B cell (primary cell): ENCODE data around the gene DLGAP4. TPM values are rescaled to one million over a fixed set of nuclear protein-coding genes. Genes with fewer than 3 reads are reported as not detected.

Experiments
- ATAC-seq: fragments of 200-7000 bp; cut with Tn5 transposase; one replicate; pipeline ENCODE4 v1.10.0; 2021; ENCODE audit warnings: low read depth, mild to moderate bottlenecking, moderate number of reproducible peaks, moderate library complexity
- CTCF ChIA-PET: fragments of 350-600 bp; sonication (Branson Sonifier 250); formaldehyde crosslinking; loops from one replicate; lab custom pipeline; 2021; ENCODE audit warnings: antibody characterized with exemption, inconsistent platforms; lab: Charles Lee
- POLR2A ChIA-PET: fragments of 350-600 bp; sonication (Branson Sonifier 250); formaldehyde crosslinking; loops from one replicate; lab custom pipeline; 2021; ENCODE audit warnings: antibody characterized with exemption; lab: Charles Lee
- DNase-seq: peaks from one replicate; pipeline ENCODE4 v3.0.0; 2013
- H2AFZ ChIP-seq: 2 replicates; pipeline ENCODE4 v1.6.1; 2012; ENCODE audit warnings: mild to moderate bottlenecking, low read depth, low read length; ENCODE audit not compliant: insufficient read depth, poor library complexity, severe bottlenecking
- H3K27ac ChIP-seq, 2 donors: 1 replicate in 1 of 2; 2 replicates in 1 of 2; pipeline ENCODE4 v1.5.1; 2012 to 2013; ENCODE audit warnings: low read length in 2 of 2, mild to moderate bottlenecking in 2 of 2, moderate library complexity in 1 of 2
- H3K27me3 ChIP-seq, 4 experiments: fragments of 200-600 bp in 1 of 4; sonication (generic) in 1 of 4; replicated peaks in 1 of 4; 1 replicate in 2 of 4; 2 replicates in 2 of 4; pipeline versions ENCODE4 v1.6.1 to v1.7.0; 2013 to 2016; ENCODE audit warnings: low read length in 3 of 4, mild to moderate bottlenecking in 2 of 4, mixed read lengths in 1 of 4, moderate library complexity in 1 of 4; ENCODE audit not compliant: insufficient read depth in 4 of 4, control insufficient read depth in 3 of 4; ENCODE audit errors: control extremely low read depth in 1 of 4
- H3K36me3 ChIP-seq, 2 experiments: replicated peaks in 1 of 2; 1 replicate in 1 of 2; 2 replicates in 1 of 2; pipeline versions ENCODE4 v1.6.1 to v1.7.1; 2013; ENCODE audit warnings: low read length in 1 of 2; ENCODE audit not compliant: insufficient read depth in 2 of 2, control insufficient read depth in 1 of 2; ENCODE audit errors: control extremely low read depth in 1 of 2, extremely low read depth in 1 of 2
- H3K4me1 ChIP-seq, 2 donors: fragments of 200-600 bp in 1 of 2; sonication (generic) in 1 of 2; 1 replicate in 1 of 2; 2 replicates in 1 of 2; pipeline versions ENCODE4 v1.5.1 to v1.6.1; 2013 to 2017; ENCODE audit warnings: low read length in 2 of 2; ENCODE audit not compliant: control insufficient read depth in 2 of 2, insufficient read depth in 2 of 2
- H3K4me2 ChIP-seq: replicated peaks from 2 replicates; pipeline ENCODE3; 2012; ENCODE audit warnings: mild to moderate bottlenecking, low read depth, low read length; ENCODE audit not compliant: poor library complexity, severe bottlenecking
- H3K4me3 ChIP-seq, 5 experiments: fragments of 200-600 bp in 1 of 5; sonication (generic) in 1 of 5; 1 replicate in 3 of 5; 2 replicates in 2 of 5; pipeline versions ENCODE4 v1.5.1 to v1.7.0; 2011 to 2016; ENCODE audit warnings: low read length in 4 of 5, mild to moderate bottlenecking in 4 of 5, low read depth in 2 of 5, control low read depth in 1 of 5, moderate library complexity in 1 of 5; ENCODE audit not compliant: insufficient read depth in 1 of 5; ENCODE audit errors: control extremely low read depth in 1 of 5, extremely low read depth in 1 of 5
- H3K79me2 ChIP-seq: fragments of 200-600 bp; sonication (generic); one replicate; pipeline ENCODE4 v1.6.0; 2016; ENCODE audit warnings: low read length; ENCODE audit not compliant: control insufficient read depth, insufficient read depth
- H3K9ac ChIP-seq: fragments of 200-600 bp; sonication (generic); 2 replicates; pipeline ENCODE4 v1.6.1; 2017; ENCODE audit warnings: mild to moderate bottlenecking, low read length, moderate library complexity
- H3K9me3 ChIP-seq, 3 donors: one replicate each; pipeline versions ENCODE4 v1.6.1 to v1.7.1; 2013; ENCODE audit warnings: low read length in 2 of 3; ENCODE audit not compliant: control insufficient read depth in 2 of 3, insufficient read depth in 1 of 3; ENCODE audit errors: control extremely low read depth in 1 of 3
- H4K20me1 ChIP-seq: 2 replicates; pipeline ENCODE4 v1.6.0; 2012; ENCODE audit warnings: mild to moderate bottlenecking, low read length; ENCODE audit not compliant: insufficient read depth, control insufficient read depth, poor library complexity, severe bottlenecking
- H3K27ac Mint-ChIP-seq: one replicate; pipeline ENCODE4 v1.8.0; 2021; ENCODE audit warnings: mixed read lengths
- H3K27me3 Mint-ChIP-seq: one replicate; pipeline ENCODE4 v1.8.0; 2021; ENCODE audit warnings: mixed read lengths
- H3K4me1 Mint-ChIP-seq: one replicate; pipeline ENCODE4 v1.8.0; 2021; ENCODE audit warnings: mixed read lengths
- H3K4me3 Mint-ChIP-seq: one replicate; pipeline ENCODE4 v1.8.0; 2021; ENCODE audit warnings: mixed read lengths
- H3K9me3 Mint-ChIP-seq: one replicate; pipeline ENCODE4 v1.8.0; 2022; ENCODE audit warnings: mixed read lengths; ENCODE audit not compliant: insufficient read depth
- CTCF ChIP-seq: fragments of 200-600 bp; IDR thresholded peaks from one replicate; pipeline ENCODE4 v1.8.0; 2022; ENCODE audit warnings: antibody characterized with exemption, mild to moderate bottlenecking
- EZH2 ChIP-seq: IDR thresholded peaks from 2 replicates; pipeline ENCODE4 v1.6.1; 2012; ENCODE audit warnings: borderline replicate concordance, low read depth, mild to moderate bottlenecking, moderate library complexity, low read length; ENCODE audit not compliant: insufficient read depth, poor library complexity, severe bottlenecking
- WGBS: methylation state at CpG from one replicate; pipeline ENCODE4 v1.1.5; 2013; ENCODE audit warnings: missing lambda C conversion rate; ENCODE audit not compliant: insufficient coverage; 5-methylcytosine and 5-hydroxymethylcytosine counted together
- intact Hi-C: fragments of 100-400 bp; cut with micrococcal nuclease; formaldehyde crosslinking; loops from one replicate; pipeline ENCODE4 v1.10.0; 2022
- polyA plus RNA-seq: library from polyadenylated mRNA; depleted of rRNA; stranded (reverse); fragments of >200 nt; gene quantifications from 2 replicates; pipeline ENCODE4 v1.2.3, GENCODE V29; 2012
- total RNA-seq, 2 donors: library from RNA; stranded (reverse); fragments of 120-200 nt in 1 of 2; gene quantifications; 1 replicate in 1 of 2; 2 replicates in 1 of 2; pipeline versions ENCODE4 v1.2.3 to v1.2.4, GENCODE V29; 2013 to 2022

DLGAP4 gene
- total and polyA plus RNA-seq, 2 donors (not counting 1 experiment from before 2014, with no cell fraction given): 68.8 to 87.8 TPM

- 10% methylated on average over 84 of the region's 96 CpGs for WGBS
- Histone ChIP-seq H2AFZ (peak overlapping the region; percentile 69), H3K27ac (peak overlapping the region; percentile 96 to 98), H3K9me3 (peaks cover 0 to 3% (median 0%) of the 10 kb centered on the region in 3 donors), H3K4me1 (peaks cover 42 to 49% of the 10 kb centered on the region in 2 donors), H3K27me3 (no peaks in the 10 kb centered on the region), H3K4me3 (peak overlapping the region; percentile 40 to 79 (median 47)), H3K4me2 (peak overlapping the region; percentile 70), H3K9ac (peak overlapping the region; percentile 53), H4K20me1 (peaks cover 23% of the 10 kb centered on the region), H3K36me3 (no peaks in the 10 kb centered on the region), H3K79me2 (peaks cover 35% of the 10 kb centered on the region)
- ChIA-PET CTCF (interaction anchor here (0.7 to 1.1 kb wide), 4 partner anchors 10 to 144 kb away, joined by 3 to 4 read pairs (median 3); partner anchors contain the start of gene RAB5IF), POLR2A (interaction anchor here (0.6 to 1.2 kb wide), 3 partner anchors 111 to 144 kb away, joined by 3 to 8 read pairs (median 4); partner anchors contain the start of gene RAB5IF)
- intact Hi-C loops: loop anchor here (1.0 to 10.0 kb wide), 8 partner anchors 22 to 718 kb away; partner anchors contain the start of genes MROH8, NDRG3, RAB5IF and RBL1
- TF ChIP-seq CTCF (no peak), EZH2 (no peak)
- Mint-ChIP-seq H3K27ac (peak overlapping the region; percentile 91), H3K4me1 (peaks cover 46% of the 10 kb centered on the region), H3K4me3 (peak overlapping the region; percentile 81), H3K27me3 (no peaks in the 10 kb centered on the region), H3K9me3 (no peaks in the 10 kb centered on the region)
- ATAC-seq (peak; percentile 80), DNase-seq (peak; percentile 97)
These were observed 154.8 kb downstream of the DLGAP4 start for GRCh38 chr20:36460648-36461599.
